ENCODE data around the gene PMM2. TPM values are rescaled to one million over a fixed set of nuclear protein-coding genes. Genes with fewer than 3 reads are reported as not detected.

Gene PMM2
- total RNA-seq, 2 donors from 2014 or later, result 22.9 to 59.3 TPM

DNA sequence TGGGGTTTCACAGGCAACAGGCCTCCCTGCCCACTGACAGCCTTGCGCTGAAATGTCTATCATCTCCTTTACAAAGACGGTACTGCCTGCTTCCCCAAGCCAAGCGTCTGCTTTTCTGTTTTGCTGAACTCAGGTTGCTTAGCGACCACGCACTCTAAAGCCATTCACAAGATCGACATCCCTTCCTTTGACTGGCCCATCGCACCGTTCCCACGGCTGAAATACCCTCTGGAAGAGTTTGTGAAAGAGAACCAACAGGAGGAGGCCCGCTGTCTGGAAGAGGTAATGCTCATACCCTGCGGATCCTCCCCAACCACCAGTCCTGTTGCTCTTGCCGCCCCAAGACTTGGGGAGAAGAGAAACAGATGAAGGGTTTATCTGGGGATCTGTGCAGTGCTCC lies 28.9 kb upstream of the PMM2 start:
- Histone ChIP-seq H3K27ac (no peak overlapping the region), H3K9me3 (no peaks in the 10 kb centered on the region), H3K36me3 (peaks cover 6% of the 10 kb centered on the region), H3K27me3 (replicated peaks; ENCODE audit: insufficient read depth) (no peaks in the 10 kb centered on the region), H3K4me1 (ENCODE audit: control insufficient read depth in 1 of 2, low read depth in 2 of 2) (no peaks in the 10 kb centered on the region), H3K4me3 (no peak overlapping the region)
- ATAC-seq (ENCODE audit: insufficient number of reproducible peaks, low FRiP score, low read depth) (no peak), DNase-seq (ENCODE audit: low spot score) (no peak)
- TF ChIP-seq, protein P1, sequence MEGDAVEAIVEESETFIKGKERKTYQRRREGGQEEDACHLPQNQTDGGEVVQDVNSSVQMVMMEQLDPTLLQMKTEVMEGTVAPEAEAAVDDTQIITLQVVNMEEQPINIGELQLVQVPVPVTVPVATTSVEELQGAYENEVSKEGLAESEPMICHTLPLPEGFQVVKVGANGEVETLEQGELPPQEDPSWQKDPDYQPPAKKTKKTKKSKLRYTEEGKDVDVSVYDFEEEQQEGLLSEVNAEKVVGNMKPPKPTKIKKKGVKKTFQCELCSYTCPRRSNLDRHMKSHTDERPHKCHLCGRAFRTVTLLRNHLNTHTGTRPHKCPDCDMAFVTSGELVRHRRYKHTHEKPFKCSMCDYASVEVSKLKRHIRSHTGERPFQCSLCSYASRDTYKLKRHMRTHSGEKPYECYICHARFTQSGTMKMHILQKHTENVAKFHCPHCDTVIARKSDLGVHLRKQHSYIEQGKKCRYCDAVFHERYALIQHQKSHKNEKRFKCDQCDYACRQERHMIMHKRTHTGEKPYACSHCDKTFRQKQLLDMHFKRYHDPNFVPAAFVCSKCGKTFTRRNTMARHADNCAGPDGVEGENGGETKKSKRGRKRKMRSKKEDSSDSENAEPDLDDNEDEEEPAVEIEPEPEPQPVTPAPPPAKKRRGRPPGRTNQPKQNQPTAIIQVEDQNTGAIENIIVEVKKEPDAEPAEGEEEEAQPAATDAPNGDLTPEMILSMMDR (IDR thresholded peaks at IDR 0.05), result no peak

DNA sequence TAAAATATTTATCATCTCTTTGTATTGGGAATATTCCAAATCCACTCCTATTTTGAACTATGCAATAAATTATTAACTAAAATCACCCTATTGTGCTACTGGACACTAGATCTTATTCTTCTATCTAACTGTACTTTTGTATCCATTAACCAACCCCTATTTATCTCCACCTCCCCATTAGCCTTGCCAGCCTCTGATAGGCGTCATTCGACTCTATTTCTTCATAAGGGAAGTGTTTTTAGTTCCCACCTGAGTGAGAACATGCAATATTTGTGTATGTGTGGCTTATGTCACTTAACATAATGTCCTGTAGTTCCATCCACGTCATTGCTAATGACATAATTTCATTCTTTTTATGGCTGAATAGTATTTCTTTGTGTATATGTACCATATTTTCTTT lies 24.1 kb upstream of the PMM2 start:
- no peaks in the 10 kb centered on the region for H3K27me3 ChIP-seq (replicated peaks; ENCODE audit: insufficient read depth)
- H3K4me1 ChIP-seq (ENCODE audit: control insufficient read depth in 1 of 2, low read depth in 2 of 2), result no peaks in the 10 kb centered on the region
- no peaks in the 10 kb centered on the region for H3K9me3 ChIP-seq
- TF ChIP-seq, protein P1 (IDR thresholded peaks at IDR 0.05), result no peak
- H3K36me3 ChIP-seq, result peaks cover 4% of the 10 kb centered on the region
- DNase-seq (ENCODE audit: low spot score) (no peak), ATAC-seq (ENCODE audit: insufficient number of reproducible peaks, low FRiP score, low read depth) (no peak)
- H3K4me3 ChIP-seq, result no peak overlapping the region
- H3K27ac ChIP-seq, result no peak overlapping the region

- TF ChIP-seq, protein P1 (IDR thresholded peaks at IDR 0.05), result no peak
- Histone ChIP-seq H3K27me3 (replicated peaks; ENCODE audit: insufficient read depth) (no peaks in the 10 kb centered on the region), H3K9me3 (no peaks in the 10 kb centered on the region), H3K4me3 (no peak overlapping the region), H3K4me1 (ENCODE audit: control insufficient read depth in 1 of 2, low read depth in 2 of 2) (no peaks in the 10 kb centered on the region), H3K36me3 (peaks cover 4% of the 10 kb centered on the region), H3K27ac (no peak overlapping the region)
- DNase-seq (ENCODE audit: low spot score) (no peak), ATAC-seq (ENCODE audit: insufficient number of reproducible peaks, low FRiP score, low read depth) (no peak)
These were observed 23.4 kb upstream of the PMM2 start for GRCh38 chr16:8774208-8774607.

DNA sequence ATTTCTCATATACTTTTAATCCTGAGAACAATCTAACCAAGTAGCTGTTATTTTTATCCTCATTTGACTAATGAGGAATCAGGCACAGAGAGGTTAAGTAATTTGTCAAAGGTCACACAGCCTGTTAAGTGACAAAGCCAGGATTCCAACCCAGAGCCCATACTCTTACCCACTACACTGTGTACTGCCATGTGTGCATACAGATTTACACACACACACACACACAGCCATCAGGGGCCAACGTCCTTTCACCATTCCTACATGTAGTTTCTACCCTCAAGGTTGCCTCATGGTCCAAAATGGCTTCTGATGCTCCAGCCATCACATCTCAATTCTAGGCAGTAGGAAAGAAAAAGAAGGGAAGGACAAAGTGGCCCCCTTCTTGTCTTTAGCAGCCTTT lies 22.3 kb upstream of the PMM2 start:
- Histone ChIP-seq H3K27ac (no peak overlapping the region), H3K4me1 (ENCODE audit: control insufficient read depth in 1 of 2, low read depth in 2 of 2) (no peaks in the 10 kb centered on the region), H3K9me3 (no peaks in the 10 kb centered on the region), H3K4me3 (no peak overlapping the region), H3K27me3 (replicated peaks; ENCODE audit: insufficient read depth) (no peaks in the 10 kb centered on the region), H3K36me3 (peaks cover 4% of the 10 kb centered on the region)
- TF ChIP-seq, protein P1 (IDR thresholded peaks at IDR 0.05), result no peak
- no peak for ATAC-seq (ENCODE audit: insufficient number of reproducible peaks, low FRiP score, low read depth)
- no peak for DNase-seq (ENCODE audit: low spot score)

GRCh38 chr16:8776129-8776584 lies 21.5 kb upstream of the PMM2 start:
- no peak overlapping the region for H3K27ac ChIP-seq
- ATAC-seq (ENCODE audit: insufficient number of reproducible peaks, low FRiP score, low read depth), result no peak
- no peaks in the 10 kb centered on the region for H3K27me3 ChIP-seq (replicated peaks; ENCODE audit: insufficient read depth)
- no peaks in the 10 kb centered on the region for H3K9me3 ChIP-seq
- H3K36me3 ChIP-seq, result peaks cover 4% of the 10 kb centered on the region
- H3K4me1 ChIP-seq (ENCODE audit: control insufficient read depth in 1 of 2, low read depth in 2 of 2), result no peaks in the 10 kb centered on the region
- TF ChIP-seq, protein P1 (IDR thresholded peaks at IDR 0.05), result no peak
- no peak overlapping the region for H3K4me3 ChIP-seq
- DNase-seq (ENCODE audit: low spot score), result no peak

Data from thoracic aorta (tissue), 2 donors.